Activated naive CD4-positive, alpha-beta T cell (primary cell): ENCODE data around the gene BTBD9.

Experiments used
- DNase-seq, 4 experiments: peaks; one replicate each; lab custom pipeline; 2025; lab: John Stamatoyannopoulos, UW

Gene BTBD9

GRCh38 chr6:38194589-38194988, 445.1 kb downstream of the BTBD9 start:
- DNase-seq: no peak

GRCh38 chr6:38194282-38194572, 445.5 kb downstream of the BTBD9 start:
- no peak for DNase-seq

GRCh38 chr6:38193481-38194281, 446.0 kb downstream of the BTBD9 start:
- DNase-seq: no peak

GRCh38 chr6:38193051-38193450, 446.7 kb downstream of the BTBD9 start:
- DNase-seq: no peak

- DNase-seq: no peak
These were observed 447.2 kb downstream of the BTBD9 start for GRCh38 chr6:38192487-38192886.

- DNase-seq: no peak
These were observed 447.7 kb downstream of the BTBD9 start for GRCh38 chr6:38192011-38192410.

GRCh38 chr6:38191418-38191817, 448.3 kb downstream of the BTBD9 start:
- no peak for DNase-seq

GRCh38 chr6:38188677-38189335, 450.9 kb downstream of the BTBD9 start:
- DNase-seq: no peak

- no peak for DNase-seq
These were observed 451.7 kb downstream of the BTBD9 start for GRCh38 chr6:38187811-38188590.

- DNase-seq: no peak
These were observed 452.4 kb downstream of the BTBD9 start for GRCh38 chr6:38187325-38187724.

GRCh38 chr6:38185752-38186151, 454.0 kb downstream of the BTBD9 start:
- no peak for DNase-seq

- DNase-seq: no peak
These were observed 454.5 kb downstream of the BTBD9 start for GRCh38 chr6:38185244-38185643.

- DNase-seq: no peak
These were observed 455.1 kb downstream of the BTBD9 start for GRCh38 chr6:38184585-38185080.

GRCh38 chr6:38183856-38184584, 455.7 kb downstream of the BTBD9 start:
- no peak for DNase-seq

- DNase-seq: no peak
These were observed 457.3 kb downstream of the BTBD9 start for GRCh38 chr6:38182426-38182825.

GRCh38 chr6:38180586-38180985, 459.1 kb downstream of the BTBD9 start:
- DNase-seq: no peak

GRCh38 chr6:38179794-38180430, 459.8 kb downstream of the BTBD9 start:
- no peak for DNase-seq

- no peak for DNase-seq
These were observed 460.4 kb downstream of the BTBD9 start for GRCh38 chr6:38179300-38179699.

- DNase-seq: no peak
These were observed 461.2 kb downstream of the BTBD9 start for GRCh38 chr6:38178584-38178886.

GRCh38 chr6:38177882-38178583, 461.7 kb downstream of the BTBD9 start:
- no peak for DNase-seq
